Kidney (tissue), 14 donors: Measurements from ENCODE around the gene CCDC13. TPM values are rescaled to one million over a fixed set of nuclear protein-coding genes. Genes with fewer than 3 reads are reported as not detected.

ENCODE experiments used
- DNase-seq, 5 donors: peaks; one replicate each; pipeline ENCODE4 v3.0.0-alpha.2; 2013 to 2020
- FAIRE-seq: peaks from 2 replicates; lab custom pipeline; 2012; peaks lifted over from hg19 to GRCh38; lab: Jason Lieb, UNC
- H3K27ac ChIP-seq, 2 donors: one replicate each; pipeline ENCODE4 v1.7.0; 2013; ENCODE audit warnings: low read depth in 2 of 2, low read length in 2 of 2, inconsistent platforms in 1 of 2
- H3K27me3 ChIP-seq: one replicate; pipeline ENCODE4 v1.7.1; 2013; ENCODE audit warnings: low read length, inconsistent platforms; ENCODE audit not compliant: control insufficient read depth, insufficient read depth
- H3K36me3 ChIP-seq, 3 donors: one replicate each; pipeline versions ENCODE4 v1.7.0 to v1.7.1; 2013; ENCODE audit warnings: low read length in 3 of 3, control low read depth in 1 of 3, inconsistent platforms in 1 of 3; ENCODE audit not compliant: insufficient read depth in 3 of 3, control insufficient read depth in 2 of 3
- H3K4me1 ChIP-seq, 3 donors: one replicate each; pipeline versions ENCODE4 v1.7.0 to v1.7.1; 2013; ENCODE audit warnings: low read length in 3 of 3, inconsistent platforms in 1 of 3, low read depth in 1 of 3; ENCODE audit not compliant: control insufficient read depth in 2 of 3, insufficient read depth in 2 of 3
- H3K4me3 ChIP-seq, 3 donors: one replicate each; pipeline versions ENCODE4 v1.7.0 to v1.8.1; 2013; ENCODE audit warnings: low read length in 3 of 3, control low read depth in 1 of 3, inconsistent platforms in 1 of 3
- H3K9ac ChIP-seq, 3 donors: one replicate each; pipeline versions ENCODE4 v1.7.0 to v1.7.1; 2013; ENCODE audit warnings: low read length in 3 of 3, control low read depth in 1 of 3, inconsistent platforms in 1 of 3
- H3K9me3 ChIP-seq, 3 donors: one replicate each; pipeline versions ENCODE4 v1.7.0 to v1.7.1; 2013; ENCODE audit warnings: low read length in 3 of 3, control low read depth in 1 of 3, inconsistent platforms in 1 of 3; ENCODE audit not compliant: control insufficient read depth in 2 of 3, insufficient read depth in 1 of 3
- CTCF ChIP-seq: IDR thresholded peaks from 3 replicates; pipeline ENCODE4 v1.5.1; 2012; ENCODE audit warnings: mild to moderate bottlenecking, moderate library complexity, borderline replicate concordance; ENCODE audit not compliant: insufficient read depth; ENCODE audit errors: extremely low read depth
- intact Hi-C: fragments of 100-400 bp; cut with DNase I; formaldehyde crosslinking; loops from one replicate; pipeline ENCODE4 v1.11.1; 2022
- polyA plus RNA-seq: library from polyadenylated mRNA; stranded (reverse); fragments of 350-450 nt; fragmentation: Illumina TruSeq; extraction: RNeasy Lipid Tissue Mini Kit (QIAGEN cat#74804); gene quantifications from one replicate; pipeline ENCODE4 v1.2.3, GENCODE V29; 2014; ENCODE audit warnings: low read depth, low replicate concordance; ENCODE audit not compliant: insufficient read depth
- total RNA-seq: library from RNA; stranded (reverse); fragmentation: NEBNext Ultra II Directional; extraction: Animal tissue kit (Norgen Biotek cat#: 25700); gene quantifications from one replicate; pipeline ENCODE4 v1.2.1, GENCODE V29; 2021
- donor health status: control.
- donor health status: control.
- donor health status: control.
- donor health status: control.
- donor health status: control.
- donor health status: DM: yes; HTN: yes; CAD: no.
- donor health status: Normal renal cell carcinoma (clear cell type).

CCDC13 gene
- total and polyA plus RNA-seq, 2 donors from 2014 or later: 5.3 to 7.0 TPM

GRCh38 chr3:42773409-42773751, 327 bp upstream of the CCDC13 start:
- no peak overlapping the region for H3K27ac ChIP-seq
- H3K27me3 ChIP-seq: no peaks in the 10 kb centered on the region
- H3K36me3 ChIP-seq: no peaks in the 10 kb centered on the region
- intact Hi-C loops: no loop called here
- H3K4me3 ChIP-seq: peak overlapping the region; percentile 69 to 85 (median 79)
- peaks cover 0 to 4% (median 4%) of the 10 kb centered on the region in 3 donors for H3K4me1 ChIP-seq
- peak overlapping the region; percentile 65 to 73 (median 69) for H3K9ac ChIP-seq
- no peak for FAIRE-seq
- H3K9me3 ChIP-seq: no peaks in the 10 kb centered on the region
- TF ChIP-seq CTCF: no peak
- DNase-seq: no peak

DNA sequence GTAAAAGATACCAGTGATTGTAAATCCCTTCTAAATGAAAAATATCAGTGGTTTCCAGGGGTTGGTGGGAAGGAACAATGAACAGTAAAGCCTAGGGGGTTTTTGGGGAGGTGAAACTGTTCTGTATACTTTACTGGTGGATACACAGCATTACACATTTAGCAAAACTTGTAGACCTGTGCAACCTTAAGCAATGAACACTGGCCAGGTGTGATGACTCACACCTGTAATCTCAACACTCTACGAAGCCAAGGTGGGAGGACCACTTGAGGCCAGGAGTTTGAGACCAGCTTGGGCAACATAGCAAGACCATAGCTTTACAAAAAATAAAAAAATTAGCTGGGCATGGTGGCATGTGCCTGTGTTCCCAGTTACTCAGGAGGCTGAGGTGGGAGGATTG, 1.8 kb downstream of the CCDC13 start:
- peaks cover 0 to 4% (median 4%) of the 10 kb centered on the region in 3 donors for H3K4me1 ChIP-seq
- FAIRE-seq (no peak), DNase-seq (no peak)
- no peaks in the 10 kb centered on the region for H3K27me3 ChIP-seq
- TF ChIP-seq CTCF: no peak
- H3K9me3 ChIP-seq: no peaks in the 10 kb centered on the region
- no peak overlapping the region for H3K9ac ChIP-seq
- H3K36me3 ChIP-seq: no peaks in the 10 kb centered on the region
- intact Hi-C loops: no loop called here
- H3K4me3 ChIP-seq: no peak overlapping the region
- no peak overlapping the region for H3K27ac ChIP-seq

GRCh38 chr3:42769477-42770131, 3.4 kb downstream of the CCDC13 start:
- FAIRE-seq (no peak), DNase-seq (no peak)
- Histone ChIP-seq H3K9me3 (no peaks in the 10 kb centered on the region), H3K4me1 (peaks cover 0 to 4% (median 4%) of the 10 kb centered on the region in 3 donors), H3K4me3 (no peak overlapping the region), H3K27me3 (no peaks in the 10 kb centered on the region), H3K27ac (no peak overlapping the region), H3K36me3 (no peaks in the 10 kb centered on the region), H3K9ac (no peak overlapping the region)
- no peak for TF ChIP-seq CTCF
- intact Hi-C loops: no loop called here
